Activated CD8-positive, alpha-beta memory T cell treated with anti-CD3 and anti-CD28 coated beads, Interleukin-2, amount 50 U/mL, for 1 hour (primary cell): ENCODE results near the gene KCNMA1.

ENCODE experiments used
- DNase-seq: peaks from one replicate; pipeline ENCODE4 v3.0.0-alpha.2; 2020; ENCODE audit errors: extremely low read depth

Gene KCNMA1

DNA sequence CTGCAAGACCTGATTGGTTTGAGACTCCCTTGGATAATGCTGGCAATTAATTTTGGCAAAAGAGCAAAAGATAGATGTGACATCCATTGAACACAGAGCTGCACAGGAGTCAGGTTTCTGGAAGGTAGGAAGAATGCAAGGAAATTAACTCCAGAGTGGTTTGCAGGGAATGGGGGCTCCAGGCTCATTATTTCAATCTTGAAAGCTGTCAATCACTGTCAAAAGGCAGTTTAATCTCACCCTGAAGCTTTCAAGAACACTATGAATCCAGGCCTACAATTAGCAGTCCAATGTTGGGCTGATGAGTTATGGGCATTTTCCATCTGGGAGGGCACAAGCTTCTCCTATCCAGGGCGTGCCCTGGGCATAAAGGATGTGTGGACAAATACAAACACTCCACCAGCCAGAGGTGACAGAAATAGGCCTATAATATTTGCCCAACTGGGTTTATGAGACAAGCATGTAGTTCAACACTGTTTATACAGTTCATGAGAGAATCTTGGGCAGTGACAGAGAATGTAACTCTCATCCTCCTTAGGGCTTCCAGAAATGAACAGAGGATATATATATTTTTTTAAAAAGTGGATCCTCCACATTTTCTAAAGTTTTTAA, 80.5 kb downstream of the KCNMA1 start:
- DNase-seq: no peak

DNA sequence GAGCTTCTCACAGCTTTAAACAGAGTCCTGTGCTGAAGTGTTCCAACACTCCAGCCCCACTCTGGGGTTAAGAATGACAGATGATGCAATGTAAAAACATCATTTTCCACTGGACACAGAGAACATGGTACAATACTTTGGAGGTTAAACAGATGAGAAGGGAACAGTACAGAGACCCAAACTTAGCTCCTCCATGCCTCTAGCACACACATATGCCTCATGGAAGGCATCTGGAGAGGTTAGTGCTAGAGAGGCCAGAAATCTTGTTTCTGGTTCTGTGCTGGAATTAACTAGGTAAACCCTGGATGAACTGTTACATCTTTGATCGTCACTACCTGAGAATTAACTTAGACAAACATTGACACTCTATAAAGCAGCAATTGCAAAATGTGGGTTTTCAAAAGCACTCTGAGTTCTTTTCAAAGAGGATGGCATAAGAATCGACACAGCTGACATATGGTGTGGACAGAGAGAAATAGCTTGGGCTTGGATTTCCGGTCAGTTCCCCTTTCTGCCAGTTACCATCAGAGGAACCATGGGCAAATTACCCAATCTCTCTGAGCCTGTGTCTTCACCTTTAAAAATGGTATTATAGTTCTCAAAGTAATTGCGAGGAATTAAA, 81.9 kb downstream of the KCNMA1 start:
- DNase-seq: no peak

DNA sequence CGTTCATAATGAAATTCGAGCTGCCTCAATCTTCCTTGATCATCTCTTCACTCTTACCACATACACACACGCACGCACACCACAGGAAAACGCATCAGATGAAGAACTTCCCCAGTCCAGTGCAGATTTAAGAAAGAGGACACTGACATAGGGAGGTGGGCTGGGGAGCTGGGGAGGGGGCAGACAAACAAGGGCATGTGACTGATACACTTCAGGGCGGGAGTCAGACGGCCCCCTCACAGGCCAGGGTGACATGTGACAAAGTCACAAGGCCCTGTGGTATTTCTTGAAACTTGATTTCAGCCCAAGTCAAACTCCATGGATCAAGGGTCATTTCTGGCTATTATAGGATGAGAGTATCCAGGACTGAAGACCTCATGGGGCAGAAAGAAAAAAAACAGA, 82.6 kb downstream of the KCNMA1 start:
- DNase-seq: no peak

- DNase-seq: no peak
Observed at GRCh38 chr10:77553966-77554365, 83.6 kb downstream of the KCNMA1 start.

- no peak for DNase-seq
Observed at GRCh38 chr10:77553311-77553710, 84.3 kb downstream of the KCNMA1 start.

DNA sequence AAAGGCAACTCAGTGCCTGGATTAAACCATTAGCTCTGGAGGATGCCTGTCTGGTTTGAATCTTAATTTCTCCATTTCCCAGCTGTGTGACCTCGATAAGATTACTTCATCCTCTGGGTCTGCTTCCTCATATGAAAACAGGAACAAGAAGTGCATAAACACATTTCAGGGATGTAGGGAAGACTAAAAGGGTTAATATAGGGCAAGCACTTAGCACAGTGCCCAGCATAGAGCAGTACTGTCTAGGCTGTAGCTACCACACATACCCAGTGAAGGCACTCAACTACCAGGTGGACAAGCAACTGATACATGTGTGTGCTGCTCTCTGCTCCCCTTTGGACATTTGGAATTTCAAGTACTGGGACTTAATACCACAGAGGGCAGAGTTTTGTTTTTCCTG, 85.4 kb downstream of the KCNMA1 start:
- DNase-seq: no peak

- no peak for DNase-seq
Observed at GRCh38 chr10:77550378-77550777, 87.2 kb downstream of the KCNMA1 start.

DNA sequence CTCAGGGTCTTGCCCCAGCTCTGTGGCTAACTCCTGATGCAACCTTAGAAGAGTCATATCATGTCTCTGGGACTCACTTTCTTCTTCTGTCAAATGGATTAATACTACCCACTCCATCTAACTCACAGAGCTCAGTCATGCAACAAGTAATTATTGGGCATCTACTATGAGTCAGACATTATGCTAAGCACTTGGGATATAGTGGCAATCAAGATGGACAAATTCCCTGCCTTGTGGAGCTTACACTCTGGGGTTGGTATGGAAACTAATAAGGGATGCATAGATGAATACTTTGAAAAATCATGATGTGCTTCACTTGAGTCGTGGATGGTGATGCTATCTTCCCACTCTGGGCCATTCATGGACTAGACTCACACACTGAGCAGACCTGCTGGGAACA, 88.9 kb downstream of the KCNMA1 start:
- no peak for DNase-seq

DNA sequence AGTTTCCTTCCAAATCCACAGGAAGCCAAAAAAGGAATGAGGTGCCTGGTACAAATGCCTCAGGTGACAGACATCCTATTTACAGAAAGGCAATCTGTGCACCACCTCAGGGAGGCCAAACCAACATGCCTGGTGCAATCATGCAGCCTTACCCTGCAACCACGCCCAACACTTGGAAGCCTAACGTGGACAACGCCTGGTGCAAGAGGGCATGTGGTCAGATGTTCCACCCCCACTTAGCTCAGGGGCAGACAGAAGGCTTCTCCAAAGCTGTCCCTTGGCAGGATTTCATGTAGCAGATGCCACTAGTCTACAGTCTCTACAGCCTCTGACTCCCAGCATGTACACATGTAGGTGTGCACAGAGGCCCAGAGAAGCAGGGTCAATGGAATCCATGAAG, 89.5 kb downstream of the KCNMA1 start:
- DNase-seq: no peak

- DNase-seq: no peak
Observed at GRCh38 chr10:77547307-77548050, 90.1 kb downstream of the KCNMA1 start.

DNA sequence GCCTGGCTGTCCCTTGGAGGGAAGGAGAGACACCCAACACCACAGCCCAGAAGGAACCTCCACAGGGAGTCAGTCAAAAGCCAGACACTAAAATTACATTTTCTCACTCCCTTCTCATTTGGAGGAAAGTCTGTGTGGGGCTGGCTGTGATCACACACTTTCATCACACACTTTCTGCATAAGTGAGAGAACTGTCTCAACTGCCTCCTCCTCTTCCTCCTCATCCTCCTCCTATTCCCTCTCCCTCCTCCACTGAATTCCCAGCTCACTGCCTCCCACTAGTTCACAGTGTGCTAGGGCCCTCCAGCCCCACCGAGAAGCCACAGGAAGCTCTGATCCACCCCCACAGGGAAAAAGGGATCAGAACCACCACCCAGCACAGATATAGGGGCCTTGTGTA, 91.6 kb downstream of the KCNMA1 start:
- DNase-seq: no peak

- no peak for DNase-seq
Observed at GRCh38 chr10:77545585-77545984, 92.0 kb downstream of the KCNMA1 start.

DNA sequence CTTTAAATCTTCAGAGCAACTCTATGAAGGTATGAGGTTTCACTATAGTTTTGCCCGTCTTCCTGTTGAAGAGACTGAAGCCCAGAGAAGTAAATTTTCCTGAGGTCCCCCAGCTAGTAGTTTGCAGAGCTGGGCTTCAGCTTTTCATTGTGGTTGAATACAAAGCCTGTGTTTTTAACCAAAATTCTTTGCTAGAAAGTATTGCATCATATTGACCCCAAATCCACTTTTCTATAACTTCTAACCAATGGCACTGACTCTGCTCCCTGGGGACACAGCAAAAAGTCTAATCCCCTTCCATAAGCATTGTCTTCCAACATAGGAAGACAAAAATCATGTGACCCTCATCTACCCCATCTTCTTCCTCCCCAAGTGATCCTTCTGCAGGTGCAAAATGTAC, 93.0 kb downstream of the KCNMA1 start:
- DNase-seq: no peak

- no peak for DNase-seq
Observed at GRCh38 chr10:77542710-77543259, 94.8 kb downstream of the KCNMA1 start.

- DNase-seq: no peak
Observed at GRCh38 chr10:77541944-77542343, 95.7 kb downstream of the KCNMA1 start.

DNA sequence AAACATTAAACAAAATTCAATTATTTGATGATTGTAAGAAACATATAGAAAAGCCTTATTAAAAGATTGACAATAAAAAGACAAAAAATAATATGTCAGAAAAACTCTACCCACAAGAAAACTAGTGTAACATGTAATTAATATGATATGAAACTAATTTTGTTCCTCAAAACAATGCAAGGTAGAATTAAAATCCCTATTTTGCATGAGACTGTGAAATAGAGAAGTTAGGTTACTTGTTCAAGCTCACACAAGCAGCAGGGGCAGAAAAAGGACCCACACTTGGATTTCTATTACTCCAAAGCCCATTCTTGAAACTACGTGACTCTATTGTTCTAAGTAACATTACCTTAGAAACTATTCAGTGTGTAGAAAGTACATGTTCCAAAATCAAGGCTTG, 96.4 kb downstream of the KCNMA1 start:
- no peak for DNase-seq

DNA sequence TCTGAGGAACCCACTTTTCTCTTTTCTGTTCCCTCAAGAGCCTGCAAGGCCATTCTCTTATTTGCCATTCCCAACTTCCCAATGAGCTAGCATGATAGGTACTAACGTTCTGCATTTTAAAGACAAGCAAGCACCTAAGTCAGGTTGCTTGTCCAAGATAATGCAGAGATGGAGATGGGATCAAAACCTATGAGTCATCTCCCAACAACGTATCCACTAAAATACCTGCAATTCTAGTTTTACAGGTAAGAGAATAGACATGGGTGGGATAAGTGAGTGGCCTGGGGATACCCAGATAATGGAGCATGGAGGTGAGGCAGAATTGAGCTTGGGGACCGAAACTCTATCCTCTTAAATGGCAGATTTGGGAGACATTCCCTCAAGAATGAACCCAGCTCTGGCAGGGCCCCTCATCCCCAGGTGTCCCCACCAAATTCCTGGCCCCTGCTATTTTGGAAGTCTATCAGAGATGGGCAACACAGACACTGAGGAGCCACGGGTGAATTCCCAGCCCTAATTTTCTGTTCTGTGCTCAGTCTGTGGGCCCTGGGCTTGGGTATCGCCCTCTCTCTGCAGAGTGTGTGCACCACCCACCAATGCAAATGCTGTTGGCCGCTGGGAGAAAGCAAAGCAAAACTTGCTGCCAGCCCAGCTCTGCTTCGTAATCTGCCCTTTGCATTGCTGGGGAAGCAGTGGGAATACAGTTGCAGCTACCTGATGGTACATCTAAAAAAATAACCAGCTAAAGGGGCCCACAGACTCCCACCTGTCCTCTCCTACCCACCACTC, 98.3 kb downstream of the KCNMA1 start:
- DNase-seq: no peak

DNA sequence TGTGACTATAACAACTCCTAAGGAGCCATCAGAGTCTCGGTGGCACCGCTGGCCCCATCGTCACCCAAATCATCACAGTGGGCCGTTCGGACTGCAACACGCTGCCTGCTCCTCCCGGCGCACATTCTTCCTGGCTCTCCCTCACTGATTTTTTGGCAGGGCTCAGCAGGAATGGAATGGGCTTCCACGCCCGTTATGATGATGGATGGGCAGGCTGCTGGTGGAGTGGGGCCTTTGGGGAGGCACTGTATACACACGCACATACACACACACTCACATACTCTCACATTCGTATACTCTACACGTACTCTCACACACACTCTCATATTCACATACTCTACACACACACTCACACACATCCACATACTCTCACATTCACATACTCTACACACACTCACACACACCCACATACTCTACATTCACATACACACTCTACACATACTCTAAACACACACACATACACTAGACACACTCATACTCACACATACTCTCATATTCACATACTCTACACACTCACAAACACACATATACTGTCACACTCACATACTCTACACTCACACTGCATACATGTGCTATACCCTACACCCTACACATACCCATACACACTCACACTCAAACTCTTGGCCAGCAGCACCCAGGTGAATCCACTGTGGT, 99.8 kb downstream of the KCNMA1 start:
- DNase-seq: no peak

DNA sequence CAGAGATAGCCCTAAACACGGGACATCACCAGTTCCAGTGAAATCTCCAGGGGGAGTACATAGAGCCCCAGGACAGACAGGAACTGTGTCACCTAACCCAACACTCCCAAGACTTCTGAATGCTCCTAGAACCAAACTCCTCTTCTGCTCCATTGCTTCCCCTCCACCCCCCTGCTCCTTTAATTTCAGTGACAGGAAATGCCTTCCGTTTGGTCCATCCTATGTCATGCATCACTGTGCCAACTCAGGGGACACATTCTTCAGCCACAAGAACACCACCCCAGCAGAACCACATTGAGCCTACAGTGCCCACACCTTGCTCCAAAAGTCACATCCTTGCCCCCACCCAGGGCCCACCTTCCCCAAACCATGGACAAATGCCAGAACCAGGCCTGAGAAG, 100.5 kb downstream of the KCNMA1 start:
- no peak for DNase-seq

- DNase-seq: no peak
Observed at GRCh38 chr10:77533887-77534278, 103.7 kb downstream of the KCNMA1 start.

DNA sequence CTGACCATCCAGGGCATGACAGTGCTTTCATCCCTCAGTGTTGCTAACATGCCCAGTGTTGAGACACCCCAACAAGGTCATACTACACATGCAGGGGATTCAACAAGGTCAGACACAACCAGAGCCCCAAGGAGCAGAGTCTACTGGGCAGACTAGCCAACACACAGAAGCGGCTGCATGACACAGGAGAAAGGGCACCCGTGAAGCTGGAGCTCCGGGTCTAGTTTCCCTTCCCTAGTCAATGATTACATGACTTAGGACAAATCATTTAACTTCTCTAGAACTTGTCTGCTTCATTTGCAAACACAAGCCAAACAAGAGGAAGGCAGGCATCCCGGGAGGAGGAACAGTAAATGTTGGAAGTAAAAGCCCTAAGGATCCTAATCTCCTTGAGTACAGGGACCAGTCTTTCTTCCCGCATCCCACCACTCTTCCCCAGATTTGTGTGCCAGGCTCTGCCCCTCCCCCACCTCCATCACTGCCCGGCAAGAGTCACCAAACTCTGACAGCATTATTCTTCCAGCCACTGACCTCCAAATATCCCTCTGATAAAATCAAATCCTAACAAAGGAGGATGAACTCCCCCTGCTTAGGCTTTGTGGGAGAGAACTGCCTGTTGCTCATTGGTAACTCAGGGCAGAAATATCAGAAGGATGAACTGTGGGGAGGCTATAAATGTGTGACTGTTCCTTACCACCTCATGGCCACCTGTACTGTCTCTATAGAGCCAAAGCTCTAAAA, 104.3 kb downstream of the KCNMA1 start:
- no peak for DNase-seq
